ENCODE measurements around the gene PTBP3.
"Not testable (repeated sequence)": the region's sequence is repeated elsewhere in the genome, so short reads cannot be mapped to it uniquely, and the experiment has no call there.

PTBP3 gene, protein sequence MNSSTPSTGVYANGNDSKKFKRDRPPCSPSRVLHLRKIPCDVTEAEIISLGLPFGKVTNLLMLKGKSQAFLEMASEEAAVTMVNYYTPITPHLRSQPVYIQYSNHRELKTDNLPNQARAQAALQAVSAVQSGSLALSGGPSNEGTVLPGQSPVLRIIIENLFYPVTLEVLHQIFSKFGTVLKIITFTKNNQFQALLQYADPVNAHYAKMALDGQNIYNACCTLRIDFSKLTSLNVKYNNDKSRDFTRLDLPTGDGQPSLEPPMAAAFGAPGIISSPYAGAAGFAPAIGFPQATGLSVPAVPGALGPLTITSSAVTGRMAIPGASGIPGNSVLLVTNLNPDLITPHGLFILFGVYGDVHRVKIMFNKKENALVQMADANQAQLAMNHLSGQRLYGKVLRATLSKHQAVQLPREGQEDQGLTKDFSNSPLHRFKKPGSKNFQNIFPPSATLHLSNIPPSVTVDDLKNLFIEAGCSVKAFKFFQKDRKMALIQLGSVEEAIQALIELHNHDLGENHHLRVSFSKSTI

GRCh38 chr9:112332977-112333638, at the start of gene PTBP3:
TSS of gene PTBP3 (minus strand) at chr9:112333619. CDS start at chr9:112297865, 35,754 bp downstream.
- ATAC-seq: peak; percentile 82
- DNase-seq: peak; percentile 80

- ATAC-seq (no peak), DNase-seq (no peak)
Observed at GRCh38 chr9:112382501-112383364, 49.3 kb upstream of the PTBP3 start.

DNA sequence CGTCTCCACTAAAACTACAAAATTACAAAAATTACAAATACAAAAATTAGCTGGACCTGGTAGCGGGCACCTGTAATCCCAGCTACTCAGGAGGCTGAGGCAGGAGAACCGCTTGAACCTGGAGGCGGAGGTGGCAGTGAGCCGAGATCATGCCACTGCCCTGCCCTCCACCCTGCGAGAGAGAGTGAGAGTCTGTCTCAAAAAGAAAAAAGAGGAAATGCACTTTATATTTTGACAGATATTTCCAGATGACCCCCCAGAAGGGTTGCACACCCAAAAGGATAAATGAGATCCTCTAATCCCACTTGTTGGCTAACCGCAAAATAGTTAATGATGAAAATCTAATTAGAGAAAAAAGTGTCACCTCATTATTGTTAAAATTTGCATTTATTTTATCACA, 48.6 kb upstream of the PTBP3 start:
- ATAC-seq (no peak), DNase-seq (no peak)

DNA sequence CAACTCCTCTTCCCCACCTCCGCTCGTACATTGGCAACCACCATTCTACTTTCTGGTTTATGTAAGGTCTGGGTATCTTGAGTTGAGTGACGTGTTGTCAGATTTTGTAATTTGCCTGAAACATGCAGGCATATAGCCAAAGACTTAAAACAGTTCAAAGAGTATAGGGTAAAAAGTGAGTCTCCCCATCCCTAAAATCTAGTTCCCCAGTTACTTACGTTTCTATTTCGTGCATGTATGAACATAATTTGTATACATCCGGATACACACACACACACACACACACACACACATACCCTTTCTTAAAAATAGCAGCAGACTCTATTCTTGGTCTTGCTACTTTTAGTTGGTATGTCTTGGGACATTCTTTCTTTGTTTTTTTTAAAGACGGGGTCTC, 47.4 kb upstream of the PTBP3 start:
- no peak for ATAC-seq
- no peak for DNase-seq

DNA sequence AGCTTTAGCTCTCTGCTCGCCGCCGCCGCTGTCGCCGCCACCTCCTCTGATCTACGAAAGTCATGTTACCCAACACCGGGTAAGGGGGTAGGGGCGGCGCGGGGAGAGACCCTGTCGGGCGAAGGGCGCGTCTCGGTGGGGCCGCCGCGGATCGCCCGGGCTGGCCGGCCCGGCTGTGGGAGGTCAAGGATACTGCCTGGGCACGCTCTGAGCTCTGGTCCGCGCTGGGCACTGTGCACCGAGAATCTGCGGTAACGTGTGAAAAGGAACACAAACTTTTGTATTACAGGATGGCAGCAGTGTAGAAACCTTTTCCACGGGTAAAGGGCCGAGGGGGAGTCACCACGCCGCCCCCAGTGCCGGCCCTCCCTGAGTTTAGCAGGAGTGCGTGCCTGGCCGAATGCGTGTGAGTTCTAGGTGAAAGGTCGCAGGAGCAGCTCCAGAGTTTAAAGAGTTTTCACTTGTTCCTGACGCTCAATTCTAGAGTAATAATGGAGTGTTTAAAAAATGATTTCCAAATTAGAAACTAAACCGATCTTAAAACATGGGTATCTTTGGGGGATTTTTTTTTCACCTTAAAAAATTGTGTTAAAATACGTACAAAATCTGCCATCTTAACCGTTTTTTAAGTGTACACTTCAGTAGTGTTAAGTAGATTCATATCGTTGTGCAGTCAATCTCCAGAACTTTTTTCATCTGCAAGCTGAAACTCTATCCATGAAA, 46.8 kb upstream of the PTBP3 start, which contains the start of gene HSDL2:
HSDL2 (plus strand) TSS at position 7 of the 723 bp plus-strand sequence; CDS start at position 63, 56 bp downstream.
- ATAC-seq: no peak
- peak; percentile 50 for DNase-seq

DNA sequence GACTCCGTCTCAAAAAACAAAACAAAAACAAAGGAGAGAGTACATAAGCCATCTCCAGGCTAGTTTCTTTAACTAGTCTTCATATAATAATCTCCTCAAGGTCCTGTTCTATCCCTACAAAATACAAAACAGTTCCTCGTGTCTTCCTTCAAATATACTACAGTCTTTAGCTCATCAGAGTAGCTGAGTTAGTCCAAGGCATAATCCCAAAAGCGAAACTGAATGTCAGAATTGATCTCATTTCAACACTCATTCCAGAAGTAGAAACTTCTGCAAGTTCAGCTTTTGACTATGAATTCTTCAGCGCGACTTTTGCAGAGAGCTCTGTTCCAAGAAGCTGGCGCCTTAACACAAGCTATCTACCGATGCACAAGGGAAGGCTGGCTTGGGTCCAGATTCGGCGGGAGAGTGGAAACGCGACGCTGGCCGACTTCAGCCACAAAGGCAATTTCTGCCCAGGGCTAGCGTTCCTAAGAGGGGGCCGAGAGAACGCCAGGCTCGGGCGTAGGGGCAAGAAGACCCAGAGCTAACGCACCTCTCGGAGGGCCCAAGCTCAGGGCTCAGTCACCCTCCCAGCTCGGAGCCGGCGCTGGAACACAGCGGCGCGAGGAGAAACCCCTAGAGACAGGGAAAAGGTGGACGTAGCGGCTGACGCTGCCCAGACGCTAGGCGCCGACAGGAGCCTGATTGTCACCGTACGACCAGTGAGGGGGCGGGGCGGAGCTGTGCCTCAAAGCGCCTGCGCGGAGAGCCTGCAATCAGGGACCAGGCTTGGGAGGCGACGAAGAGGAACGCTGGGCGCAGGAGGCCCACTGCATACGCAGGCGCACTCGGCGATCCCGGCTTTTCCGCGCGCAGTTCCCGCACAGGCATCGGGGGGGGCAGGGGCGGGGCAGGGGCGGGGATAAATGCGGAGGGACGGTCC, 46.0 kb upstream of the PTBP3 start:
- peak; percentile 99 for DNase-seq
- peak; percentile 94 for ATAC-seq

GRCh38 chr9:112378328-112379176, 45.1 kb upstream of the PTBP3 start:
- ATAC-seq (no peak), DNase-seq (peak; percentile 32)

DNA sequence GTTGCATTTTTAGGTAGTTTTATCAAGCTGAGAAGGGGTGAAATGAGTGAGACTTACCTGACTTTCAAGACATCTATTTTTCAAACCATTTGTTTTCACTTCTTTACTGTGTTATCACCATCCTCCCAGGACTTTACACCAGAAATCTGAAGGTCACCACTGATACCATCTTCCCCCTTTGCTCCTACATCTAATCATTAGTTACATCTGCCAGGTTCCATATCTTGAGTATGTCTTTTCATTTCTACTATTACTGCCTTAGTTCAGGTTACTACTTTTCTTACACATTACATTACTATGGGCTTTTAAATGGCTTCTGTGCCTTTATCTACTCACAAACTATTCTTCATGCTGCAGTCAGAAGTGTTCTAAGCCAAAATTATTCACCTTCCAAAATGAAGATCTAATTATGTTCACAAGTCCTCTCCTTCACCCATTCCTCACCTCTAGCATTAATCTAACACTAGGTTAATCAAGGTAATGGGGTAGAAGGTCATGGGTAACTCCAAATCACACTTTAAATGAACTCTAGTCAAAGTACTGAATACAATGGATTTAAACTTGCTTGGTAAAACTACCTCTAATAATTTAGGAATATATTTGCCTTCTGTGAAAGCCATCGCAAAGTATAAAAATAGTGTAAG, 44.4 kb upstream of the PTBP3 start:
- ATAC-seq: no peak

GRCh38 chr9:112377087-112377486, 43.7 kb upstream of the PTBP3 start:
- ATAC-seq (no peak), DNase-seq (no peak)

More for the DNA sequence above, 44.4 kb upstream of the PTBP3 start:
- DNase-seq: no peak

DNA sequence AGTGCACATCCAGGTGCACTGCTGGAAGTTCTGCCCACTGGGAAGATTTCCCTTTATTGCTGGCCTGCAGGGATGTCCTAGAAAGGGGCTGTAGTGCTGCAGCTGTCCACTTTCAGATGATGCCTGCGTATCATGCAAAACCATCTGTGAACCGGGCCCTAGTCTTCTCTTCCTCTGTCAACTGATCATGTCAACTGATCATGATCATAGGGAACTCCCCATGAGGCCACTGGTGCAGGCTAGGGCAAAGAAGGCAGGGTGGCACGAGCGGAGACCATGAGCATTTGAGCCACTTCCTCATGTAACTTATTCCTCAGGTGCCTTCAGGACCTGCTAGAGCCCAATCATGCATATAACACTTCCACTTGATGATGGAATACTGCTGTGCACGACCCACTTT, 41.9 kb upstream of the PTBP3 start:
- DNase-seq: no peak
- ATAC-seq: no peak

GRCh38 chr9:112374232-112374631, 40.8 kb upstream of the PTBP3 start:
- ATAC-seq, DNase-seq: not testable (repeated sequence)

- ATAC-seq: not testable (repeated sequence)
Observed at GRCh38 chr9:112373666-112374065, 40.2 kb upstream of the PTBP3 start.

GRCh38 chr9:112371060-112371459, 37.6 kb upstream of the PTBP3 start:
- no peak for ATAC-seq
- no peak for DNase-seq

More at GRCh38 chr9:112373666-112374065, 40.2 kb upstream of the PTBP3 start:
- not testable (repeated sequence) for DNase-seq

- DNase-seq (no peak), ATAC-seq (no peak)
Observed at GRCh38 chr9:112369817-112370216, 36.4 kb upstream of the PTBP3 start.

DNA sequence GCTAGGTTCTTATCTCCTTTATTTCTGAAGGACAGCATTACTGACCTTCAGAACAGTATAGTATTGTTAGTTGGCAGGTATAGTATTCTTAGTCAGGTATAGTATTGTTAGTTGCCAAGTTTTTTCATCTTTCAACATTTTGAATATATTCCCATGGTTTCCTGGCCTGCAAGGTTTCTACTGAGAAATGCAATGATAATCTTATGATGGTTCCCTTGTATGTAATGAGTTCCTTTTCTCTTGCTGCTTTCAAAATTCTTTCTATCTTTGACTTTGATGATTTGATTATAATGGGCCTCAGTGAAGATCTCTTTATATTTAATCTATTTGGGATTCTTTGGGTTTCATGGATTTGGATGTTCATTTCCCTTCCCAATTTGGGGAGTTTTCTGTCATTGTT, 34.0 kb upstream of the PTBP3 start:
- no peak for DNase-seq
- no peak for ATAC-seq

- DNase-seq (no peak), ATAC-seq (no peak)
Observed at GRCh38 chr9:112366591-112366990, 33.2 kb upstream of the PTBP3 start.

DNA sequence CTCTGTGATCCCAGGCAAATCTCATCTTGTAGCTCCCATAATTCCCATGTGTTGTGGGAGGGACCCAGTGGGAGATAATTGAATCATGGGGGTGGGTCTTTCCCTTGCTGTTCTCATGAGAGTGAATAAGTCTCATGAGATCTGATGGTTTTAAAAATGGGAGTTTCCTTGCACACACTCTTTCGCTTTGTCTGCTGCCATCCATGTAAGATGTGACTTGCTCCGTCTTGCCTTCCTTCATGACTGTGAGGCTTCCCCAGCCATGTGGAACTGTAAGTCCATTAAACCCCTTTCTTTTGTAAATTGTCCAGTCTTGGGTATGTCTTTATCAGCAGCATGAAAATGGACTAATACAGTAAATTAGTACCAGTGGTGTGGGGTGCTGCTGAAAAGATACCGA, 31.8 kb upstream of the PTBP3 start:
- not testable (repeated sequence) for ATAC-seq, DNase-seq

GRCh38 chr9:112364761-112365160, 31.3 kb upstream of the PTBP3 start:
- DNase-seq: no peak
- no peak for ATAC-seq

GRCh38 chr9:112361601-112362000, 28.2 kb upstream of the PTBP3 start:
- DNase-seq (no peak), ATAC-seq (no peak)
